SK-N-DZ (cell line): ENCODE results near the gene IL10RB. TPM values are rescaled to one million over a fixed set of nuclear protein-coding genes. Genes with fewer than 3 reads are reported as not detected.
"Not testable (repeated sequence)": the region's sequence is repeated elsewhere in the genome, so short reads cannot be mapped to it uniquely, and the experiment has no call there.

Experiments
- DNase-seq: peaks from one replicate; pipeline ENCODE4 v3.0.0-alpha.2; 2015; ENCODE audit warnings: low spot score
- polyA plus RNA-seq, 2 experiments: library from polyadenylated mRNA; depleted of rRNA; stranded (reverse); fragments of >200 nt; gene quantifications; 2 replicates each; pipeline ENCODE4 v1.2.3, GENCODE V29; 2014

IL10RB gene
- 5.9 and 7.0 TPM in 2 replicates for polyA plus RNA-seq (2014; cell fraction: cytosol; rRNA removed)
- 0.88 and 3.9 TPM in 2 replicates for polyA plus RNA-seq (2014; cell fraction: nucleus; rRNA removed)

GRCh38 chr21:33266050-33266788, at the start of gene IL10RB:
Gene IL10RB (plus strand): TSS chr21:33266367. CDS start chr21:33266466, 99 bp downstream.
- peak; percentile 76 for DNase-seq

GRCh38 chr21:33217138-33217520, 49.0 kb upstream of the IL10RB start:
- DNase-seq = no peak

GRCh38 chr21:33219300-33219699, 46.9 kb upstream of the IL10RB start:
- no peak for DNase-seq

- DNase-seq = no peak
Observed at GRCh38 chr21:33219954-33220353, 46.2 kb upstream of the IL10RB start.

GRCh38 chr21:33225376-33225775, 40.8 kb upstream of the IL10RB start:
- not testable (repeated sequence) for DNase-seq

- no peak for DNase-seq
Observed at GRCh38 chr21:33228455-33228854, 37.7 kb upstream of the IL10RB start.

- DNase-seq = no peak
Observed at GRCh38 chr21:33229099-33229783, 36.9 kb upstream of the IL10RB start.

GRCh38 chr21:33229784-33230544, 36.2 kb upstream of the IL10RB start, which contains the start of gene IFNAR2:
Gene IFNAR2 (plus strand): TSS chr21:33229938. CDS start chr21:33241923, 11,985 bp downstream.
- DNase-seq = peak; percentile 64

GRCh38 chr21:33230545-33231324, 35.4 kb upstream of the IL10RB start:
- peak; percentile 46 for DNase-seq

GRCh38 chr21:33231526-33231925, 34.6 kb upstream of the IL10RB start:
- no peak for DNase-seq

GRCh38 chr21:33232291-33233034, 33.7 kb upstream of the IL10RB start:
- no peak for DNase-seq

GRCh38 chr21:33234635-33235520, 31.3 kb upstream of the IL10RB start:
- no peak for DNase-seq

- no peak for DNase-seq
Observed at GRCh38 chr21:33236013-33236686, 30.0 kb upstream of the IL10RB start.

GRCh38 chr21:33236766-33237165, 29.4 kb upstream of the IL10RB start:
- DNase-seq = no peak

- DNase-seq = no peak
Observed at GRCh38 chr21:33237486-33237885, 28.7 kb upstream of the IL10RB start.

- no peak for DNase-seq
Observed at GRCh38 chr21:33238146-33238545, 28.0 kb upstream of the IL10RB start.

- DNase-seq = no peak
Observed at GRCh38 chr21:33238565-33239255, 27.5 kb upstream of the IL10RB start.

GRCh38 chr21:33239559-33240127, 26.5 kb upstream of the IL10RB start:
- DNase-seq = not testable (repeated sequence)
